Measurements from ENCODE around the gene CKMT1A. TPM values are rescaled to one million over a fixed set of nuclear protein-coding genes. Genes with fewer than 3 reads are reported as not detected.
A peak's percentile ranks its signal among the peaks of the same experiment; 100 is the strongest.
"Not testable (repeated sequence)": the region's sequence is repeated elsewhere in the genome, so short reads cannot be mapped to it uniquely, and the experiment has no call there.

CKMT1A gene
- total and polyA plus RNA-seq, 2 experiments from 2014 or later: not detected

DNA sequence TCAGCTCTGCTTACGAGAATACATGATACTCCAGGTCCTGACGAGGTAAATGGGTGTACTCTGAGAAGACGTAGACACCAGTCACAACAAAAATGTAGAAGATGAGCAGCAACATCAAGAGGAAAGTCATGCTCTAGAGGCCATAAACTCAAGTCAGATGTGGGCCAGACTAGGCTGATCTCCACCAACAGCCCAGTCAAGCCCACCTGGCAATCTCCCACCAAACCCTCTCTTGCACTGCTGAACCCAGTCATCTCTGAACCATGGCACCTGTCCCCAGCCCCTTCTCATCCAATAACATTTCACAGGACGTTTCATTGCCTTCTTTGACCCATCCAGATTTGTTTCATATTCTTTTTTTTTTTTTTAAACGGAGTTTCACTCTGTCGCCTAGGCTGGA lies 41.8 kb downstream of the CKMT1A start:
- no peaks in the 10 kb centered on the region for H3F3A ChIP-seq (ENCODE audit: insufficient read depth)
- no peaks in the 10 kb centered on the region for H3K4me1 ChIP-seq (ENCODE audit: insufficient read depth)
- no peak overlapping the region for H3K4me3 ChIP-seq
- no peaks in the 10 kb centered on the region for H3K36me3 ChIP-seq (ENCODE audit: low read depth)
- no peaks in the 10 kb centered on the region for H3K27me3 ChIP-seq (replicated peaks; ENCODE audit: insufficient read depth)
- H4K20me1 ChIP-seq (ENCODE audit: insufficient read depth): no peaks in the 10 kb centered on the region
- no peak overlapping the region for H3K27ac ChIP-seq
- H3K4me2 ChIP-seq (ENCODE audit: unreplicated experiment): no peak overlapping the region
- 69 to 73% methylated on average over 6 of the region's 6 CpGs for WGBS, 2 experiments (ENCODE audit: low coverage in 1 of 2, low lambda C conversion rate in 2 of 2, missing lambda C conversion rate in 2 of 2)
- DNase-seq: no peak
- H3K9me2 ChIP-seq (ENCODE audit: insufficient read depth): no peaks in the 10 kb centered on the region
- no peak for TF ChIP-seq EZH2phosphoT487 (IDR thresholded peaks at IDR 0.05; ENCODE audit: insufficient read depth, low read depth)
- TF ChIP-seq EZH2 (IDR thresholded peaks at IDR 0.05; ENCODE audit: insufficient read depth, poor library complexity, severe bottlenecking): no peak
- no peaks in the 10 kb centered on the region for H3K9me3 ChIP-seq (ENCODE audit: low read depth)
- no peaks in the 10 kb centered on the region for H3K79me2 ChIP-seq (ENCODE audit: insufficient read depth)
- H2AFZ ChIP-seq: no peak overlapping the region
- in situ Hi-C loops (cut with MboI): no loop called here
- no peak overlapping the region for H3K9ac ChIP-seq

- H3K4me3 ChIP-seq: peak within 1 kb of the TSS; percentile 92
- in situ Hi-C loops (cut with MboI); H3K9me2 ChIP-seq (ENCODE audit: insufficient read depth); H3K36me3 ChIP-seq (ENCODE audit: low read depth); H3K9me3 ChIP-seq (ENCODE audit: low read depth); H3K27me3 ChIP-seq (replicated peaks; ENCODE audit: insufficient read depth); H4K20me1 ChIP-seq (ENCODE audit: insufficient read depth); H3F3A ChIP-seq (ENCODE audit: insufficient read depth): not testable (repeated sequence)
- H2AFZ ChIP-seq: peak within 1 kb of the TSS; percentile 75
- peak within 1 kb of the TSS; percentile 98 for H3K9ac ChIP-seq
- H3K27ac ChIP-seq: peak within 1 kb of the TSS; percentile 95
- peak within 1 kb of the TSS; percentile 95 for H3K4me2 ChIP-seq (ENCODE audit: unreplicated experiment)
- peak; percentile 95 for DNase-seq
- peaks cover 57% of the 10 kb centered on the region for H3K79me2 ChIP-seq (ENCODE audit: insufficient read depth)
- 1 to 4% methylated on average over 75 to 81 of the region's 84 CpGs for WGBS, 2 experiments (ENCODE audit: low coverage in 1 of 2, low lambda C conversion rate in 2 of 2, missing lambda C conversion rate in 2 of 2)
- peaks cover 21% of the 10 kb centered on the region for H3K4me1 ChIP-seq (ENCODE audit: insufficient read depth)
Observed at GRCh38 chr15:43746245-43746902, 52.7 kb downstream of the CKMT1A start, which contains the start of gene PDIA3. Gene PDIA3, plus strand, starts transcription at chr15:43746438. Its CDS starts 102 bp downstream, at chr15:43746540.

DNA sequence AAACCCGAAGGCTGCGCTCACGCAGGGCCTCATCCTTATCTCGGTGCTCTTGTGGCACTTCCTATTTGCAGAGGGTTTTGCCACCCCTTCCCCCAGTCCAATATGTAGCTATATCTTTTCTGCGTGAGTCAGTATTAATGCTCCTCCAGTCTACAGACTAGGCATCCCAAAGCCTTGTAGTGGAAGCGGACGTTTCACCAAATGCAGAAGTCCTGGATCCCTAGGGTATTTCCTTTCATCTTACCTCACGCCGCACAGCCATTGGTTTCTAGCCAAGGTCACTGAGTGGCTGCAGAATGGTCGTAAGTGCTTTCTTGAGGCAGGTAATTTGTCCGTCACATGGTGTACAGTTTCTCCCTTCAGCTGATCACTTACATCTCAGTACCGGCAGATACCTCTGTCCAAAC lies 53.2 kb downstream of the CKMT1A start:
- Histone ChIP-seq H3K27ac (peak overlapping the region; percentile 95), H3K4me1 (ENCODE audit: insufficient read depth) (peaks cover 25% of the 10 kb centered on the region), H2AFZ (peak overlapping the region; percentile 65), H3K79me2 (ENCODE audit: insufficient read depth) (peaks cover 62% of the 10 kb centered on the region), H3K4me3 (peak overlapping the region; percentile 92), H3K9ac (peak overlapping the region; percentile 98), H3K4me2 (ENCODE audit: unreplicated experiment) (peak overlapping the region; percentile 95)
- H3F3A ChIP-seq (ENCODE audit: insufficient read depth); H3K36me3 ChIP-seq (ENCODE audit: low read depth); H3K27me3 ChIP-seq (replicated peaks; ENCODE audit: insufficient read depth); H4K20me1 ChIP-seq (ENCODE audit: insufficient read depth); H3K9me2 ChIP-seq (ENCODE audit: insufficient read depth); in situ Hi-C loops (cut with MboI); H3K9me3 ChIP-seq (ENCODE audit: low read depth): not testable (repeated sequence)
- peak; percentile 66 for DNase-seq
- 0 to 2% methylated on average over 12 of the region's 12 CpGs for WGBS, 2 experiments (ENCODE audit: low coverage in 1 of 2, low lambda C conversion rate in 2 of 2, missing lambda C conversion rate in 2 of 2)

DNA sequence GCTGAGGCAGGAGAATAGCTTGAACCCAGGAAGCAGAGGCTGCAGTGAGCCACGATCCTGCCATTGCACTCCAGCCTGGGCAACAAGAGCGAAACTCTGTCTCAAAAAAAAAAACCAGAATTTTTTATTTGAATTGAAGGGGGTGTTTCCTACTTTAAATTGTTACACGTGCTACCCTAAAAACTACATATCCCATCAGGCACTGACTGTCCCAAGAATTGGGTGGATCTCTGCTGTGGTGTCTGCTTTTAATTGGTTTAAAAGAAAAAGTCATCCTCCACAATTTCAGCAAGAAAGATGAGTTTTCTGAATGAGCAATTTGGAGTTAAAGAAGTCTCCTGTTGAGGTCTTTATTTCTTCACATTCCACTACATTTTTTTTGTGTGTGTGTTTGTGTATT lies 54.7 kb downstream of the CKMT1A start:
- Histone ChIP-seq H3K79me2 (ENCODE audit: insufficient read depth) (peaks cover 77% of the 10 kb centered on the region), H3K9ac (peak overlapping the region; percentile 98), H2AFZ (no peak overlapping the region), H3K4me3 (peak overlapping the region; percentile 92), H3F3A (ENCODE audit: insufficient read depth) (0 out of 2 replicates have a peak, but pooled peaks cover 6% of the 10 kb centered on the region), H3K27ac (no peak overlapping the region; the same call in 1 of the 2 replicates), H4K20me1 (ENCODE audit: insufficient read depth) (peaks cover 9% of the 10 kb centered on the region; the same call in 1 of the 2 replicates), H3K9me3 (ENCODE audit: low read depth) (no peaks in the 10 kb centered on the region), H3K9me2 (ENCODE audit: insufficient read depth) (no peaks in the 10 kb centered on the region), H3K4me2 (ENCODE audit: unreplicated experiment) (peak overlapping the region; percentile 95), H3K36me3 (ENCODE audit: low read depth) (peaks cover 7% of the 10 kb centered on the region; the same call in 1 of the 2 replicates), H3K4me1 (ENCODE audit: insufficient read depth) (peaks cover 25% of the 10 kb centered on the region), H3K27me3 (replicated peaks; ENCODE audit: insufficient read depth) (no peaks in the 10 kb centered on the region)
- in situ Hi-C loops (cut with MboI): no loop called here
- DNase-seq: peak; percentile 67
- 45 to 49% methylated on average over 3 of the region's 3 CpGs for WGBS, 2 experiments (ENCODE audit: low coverage in 1 of 2, low lambda C conversion rate in 2 of 2, missing lambda C conversion rate in 2 of 2)
- no peak for TF ChIP-seq EZH2phosphoT487 (IDR thresholded peaks at IDR 0.05; ENCODE audit: insufficient read depth, low read depth)
- no peak for TF ChIP-seq EZH2 (IDR thresholded peaks at IDR 0.05; ENCODE audit: insufficient read depth, poor library complexity, severe bottlenecking)

Small RNAs within 50 kb of the gene (small RNA-seq; reads per million reads assigned to genes)
- gene PDIA3P2 (ENCODE audit: low read depth, low replicate concordance) (not detected), gene RNU6-353P (ENCODE audit: low read depth, low replicate concordance) (not detected), gene RNU6-354P (ENCODE audit: low read depth, low replicate concordance) (not detected)

Other genes with a start within 250 kb of the CKMT1A start
- 46.4 and 56.8 TPM in 2 replicates for gene TP53BP1, start 200.7 kb upstream of the CKMT1A start, total RNA-seq (2014; rRNA removed; shearing (Covaris generic))
- 20.1 and 20.4 TPM in 2 replicates for gene TP53BP1, start 200.7 kb upstream of the CKMT1A start, polyA plus RNA-seq (2016; fragmentation: Nextera tagmentation; extraction: Ambion mirVana)
- gene MAP1A, start 176.3 kb upstream of the CKMT1A start, total RNA-seq (2014; rRNA removed; shearing (Covaris generic)): 61.9 and 62.2 TPM in 2 replicates
- 30.3 and 31.5 TPM in 2 replicates for gene MAP1A, start 176.3 kb upstream of the CKMT1A start, polyA plus RNA-seq (2016; fragmentation: Nextera tagmentation; extraction: Ambion mirVana)
- gene PPIP5K1, start 103.7 kb upstream of the CKMT1A start, total RNA-seq (2014; rRNA removed; shearing (Covaris generic)): 8.0 and 13.1 TPM in 2 replicates
- 7.0 and 8.2 TPM in 2 replicates for gene PPIP5K1, start 103.7 kb upstream of the CKMT1A start, polyA plus RNA-seq (2016; fragmentation: Nextera tagmentation; extraction: Ambion mirVana)
- gene CKMT1B, start 99.8 kb upstream of the CKMT1A start, total RNA-seq (2014; rRNA removed; shearing (Covaris generic)): not detected in 2 replicates
- gene CKMT1B, start 99.8 kb upstream of the CKMT1A start, polyA plus RNA-seq (2016; fragmentation: Nextera tagmentation; extraction: Ambion mirVana): not detected in 2 replicates
- gene STRC, start 75.1 kb upstream of the CKMT1A start, total RNA-seq (2014; rRNA removed; shearing (Covaris generic)): under 0.01 TPM in 1 of 2 replicates, not detected in the other
- gene STRC, start 75.1 kb upstream of the CKMT1A start, polyA plus RNA-seq (2016; fragmentation: Nextera tagmentation; extraction: Ambion mirVana): 0.08 TPM in 1 of 2 replicates, not detected in the other
- gene CATSPER2, start 45.0 kb upstream of the CKMT1A start, total RNA-seq (2014; rRNA removed; shearing (Covaris generic)): 0.38 TPM in 1 of 2 replicates, not detected in the other
- gene CATSPER2, start 45.0 kb upstream of the CKMT1A start, polyA plus RNA-seq (2016; fragmentation: Nextera tagmentation; extraction: Ambion mirVana): 1.2 and 1.7 TPM in 2 replicates
- gene PDIA3, start 52.6 kb downstream of the CKMT1A start, total RNA-seq (2014; rRNA removed; shearing (Covaris generic)): 215 and 224 TPM in 2 replicates
- gene PDIA3, start 52.6 kb downstream of the CKMT1A start, polyA plus RNA-seq (2016; fragmentation: Nextera tagmentation; extraction: Ambion mirVana): 1,087 and 1,111 TPM in 2 replicates
- 5.2 and 6.4 TPM in 2 replicates for gene ELL3, start 83.1 kb downstream of the CKMT1A start, total RNA-seq (2014; rRNA removed; shearing (Covaris generic))
- 1.4 and 1.5 TPM in 2 replicates for gene ELL3, start 83.1 kb downstream of the CKMT1A start, polyA plus RNA-seq (2016; fragmentation: Nextera tagmentation; extraction: Ambion mirVana)
- gene SERF2, start 98.5 kb downstream of the CKMT1A start, total RNA-seq (2014; rRNA removed; shearing (Covaris generic)): 996 and 1,573 TPM in 2 replicates
- gene SERF2, start 98.5 kb downstream of the CKMT1A start, polyA plus RNA-seq (2016; fragmentation: Nextera tagmentation; extraction: Ambion mirVana): 3,240 and 3,311 TPM in 2 replicates
- not detected in 2 replicates for gene SERINC4, start 106.4 kb downstream of the CKMT1A start, total RNA-seq (2014; rRNA removed; shearing (Covaris generic))
- gene SERINC4, start 106.4 kb downstream of the CKMT1A start, polyA plus RNA-seq (2016; fragmentation: Nextera tagmentation; extraction: Ambion mirVana): not detected in 2 replicates
- 0.76 and 8.2 TPM in 2 replicates for gene HYPK, start 106.7 kb downstream of the CKMT1A start, total RNA-seq (2014; rRNA removed; shearing (Covaris generic))
- gene HYPK, start 106.7 kb downstream of the CKMT1A start, polyA plus RNA-seq (2016; fragmentation: Nextera tagmentation; extraction: Ambion mirVana): 14.0 and 19.9 TPM in 2 replicates
- gene MFAP1, start 130.8 kb downstream of the CKMT1A start, total RNA-seq (2014; rRNA removed; shearing (Covaris generic)): 14.4 and 24.6 TPM in 2 replicates
- gene MFAP1, start 130.8 kb downstream of the CKMT1A start, polyA plus RNA-seq (2016; fragmentation: Nextera tagmentation; extraction: Ambion mirVana): 30.2 and 33.1 TPM in 2 replicates
- gene WDR76, start 133.1 kb downstream of the CKMT1A start, total RNA-seq (2014; rRNA removed; shearing (Covaris generic)): 9.0 and 11.3 TPM in 2 replicates
- 4.1 and 5.3 TPM in 2 replicates for gene WDR76, start 133.1 kb downstream of the CKMT1A start, polyA plus RNA-seq (2016; fragmentation: Nextera tagmentation; extraction: Ambion mirVana)